HG03139 (cell line): Measurements from ENCODE around the gene VSTM2A.
"Not testable (repeated sequence)": the region's sequence is repeated elsewhere in the genome, so short reads cannot be mapped to it uniquely, and the experiment has no call there.

ENCODE experiments used
- ATAC-seq: cut with Tn5 transposase; IDR thresholded peaks from one replicate; pipeline ENCODE4 v1.9.1; 2021; ENCODE audit not compliant: unreplicated experiment

Gene VSTM2A

DNA sequence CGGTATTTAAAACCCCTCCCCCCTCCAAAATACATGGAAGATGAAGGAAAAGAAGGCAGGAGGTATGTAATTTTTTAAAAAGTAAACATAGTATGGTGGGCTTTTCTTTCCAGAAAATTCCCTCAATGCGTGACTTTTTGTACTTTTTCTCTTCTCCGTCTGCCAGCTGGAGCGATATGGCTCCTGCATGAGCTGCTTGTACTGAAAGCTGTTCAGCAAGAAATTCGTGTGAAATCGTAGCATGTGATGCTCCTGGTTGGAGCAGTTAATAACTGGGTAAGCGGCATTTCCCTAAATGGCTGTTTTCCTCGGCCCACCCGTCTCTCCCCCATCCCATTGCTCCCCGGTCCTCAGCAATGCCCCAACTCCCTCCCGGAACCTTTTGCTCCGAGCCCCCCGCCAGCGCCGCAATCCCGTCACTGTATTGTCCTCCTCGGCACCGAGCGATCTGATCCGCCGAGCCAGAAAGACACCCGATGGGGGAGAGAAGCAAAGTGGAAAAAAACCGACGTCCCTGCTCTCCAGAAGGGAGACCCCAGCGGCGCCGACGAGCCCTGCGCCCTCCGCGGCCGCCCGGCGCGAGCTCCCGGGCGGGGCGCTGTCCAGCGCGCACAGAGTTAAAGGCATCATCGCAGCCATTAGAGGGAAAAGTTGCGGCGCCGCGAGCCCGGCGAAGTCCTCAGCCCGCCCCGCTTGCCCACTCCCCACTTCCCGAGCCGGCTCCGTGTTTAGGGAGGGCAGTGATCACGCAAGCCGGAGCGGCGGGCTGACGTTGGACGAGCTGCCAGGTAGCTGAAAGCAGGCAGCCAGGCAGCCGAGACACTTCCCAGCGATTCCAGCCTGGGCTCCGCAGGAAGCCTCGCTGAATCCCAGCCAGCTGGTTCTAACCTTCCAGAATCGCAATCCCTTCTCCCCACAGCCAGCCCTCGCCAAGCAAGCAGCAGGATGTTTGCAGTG, at the start of gene VSTM2A:
Gene VSTM2A, plus strand, starts transcription at position 707 of the 957 bp plus-strand sequence. CDS start 356 bp downstream, outside the sequence.
- no peak for ATAC-seq

- ATAC-seq, result not testable (repeated sequence)
Observed at GRCh38 chr7:54504531-54504930, 37.6 kb upstream of the VSTM2A start.

DNA sequence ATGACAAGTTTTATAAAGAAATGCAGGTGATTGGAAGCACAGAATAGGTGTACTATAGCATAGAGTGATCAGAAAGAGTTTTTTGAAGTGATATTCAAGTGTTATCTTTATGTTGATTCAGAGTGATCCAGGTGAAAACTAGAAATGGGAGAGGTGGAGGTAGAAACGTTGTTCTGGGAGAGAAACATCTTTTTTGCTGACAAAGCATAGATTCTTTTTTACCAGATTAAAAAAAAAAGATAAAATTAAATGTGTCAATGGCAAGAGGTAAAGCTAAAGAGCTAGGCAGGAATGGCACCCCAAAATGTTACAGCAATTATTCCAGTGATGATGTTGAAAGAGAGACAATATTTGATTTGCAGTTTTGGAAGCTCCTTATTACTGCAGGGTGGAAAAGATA, 12.6 kb upstream of the VSTM2A start:
- no peak for ATAC-seq

GRCh38 chr7:54538122-54538521, 4.1 kb upstream of the VSTM2A start:
- no peak for ATAC-seq

DNA sequence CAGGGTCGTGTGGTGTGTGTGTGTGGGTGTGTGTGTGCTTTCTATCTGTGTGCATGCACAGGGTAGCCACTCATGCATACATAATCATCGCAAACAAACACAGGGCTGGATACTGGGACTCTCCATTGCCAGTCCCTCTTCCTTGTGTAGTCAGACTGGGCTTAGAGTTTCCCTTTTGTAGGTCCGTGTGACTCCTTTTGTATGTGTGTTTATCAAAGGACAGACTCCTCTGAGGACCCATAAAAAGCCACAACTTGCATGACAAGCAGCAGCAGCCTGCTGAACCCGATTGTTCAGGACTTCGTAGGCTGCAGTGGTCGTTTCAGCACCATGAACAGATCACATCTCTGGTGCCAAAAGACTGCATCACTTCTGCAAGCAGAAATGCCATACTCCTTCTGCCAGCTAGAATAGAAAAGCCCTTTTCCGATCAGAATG, 895 bp downstream of the VSTM2A start:
- no peak for ATAC-seq

DNA sequence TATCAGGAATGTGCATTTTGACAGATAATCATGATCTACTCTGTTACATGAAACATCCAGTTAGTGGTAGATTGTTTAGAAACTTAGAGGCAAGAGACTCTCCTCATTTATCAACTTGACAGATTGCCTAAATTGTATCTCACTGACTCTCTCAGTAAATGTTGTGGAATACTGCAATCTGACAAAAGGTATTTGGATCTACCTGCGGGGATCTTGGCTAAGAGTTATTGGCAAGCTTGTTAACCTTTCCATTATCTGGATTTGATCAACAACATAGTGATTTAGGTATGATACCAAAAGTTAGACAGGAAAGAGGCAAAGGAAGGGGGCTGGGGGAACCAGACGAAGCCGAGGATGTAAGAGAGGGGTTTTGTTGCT, 2.0 kb downstream of the VSTM2A start:
- no peak for ATAC-seq

GRCh38 chr7:54544527-54545240, 2.5 kb downstream of the VSTM2A start:
- ATAC-seq, result no peak

- no peak for ATAC-seq
Observed at GRCh38 chr7:54545241-54545563, 3.0 kb downstream of the VSTM2A start.

- ATAC-seq, result no peak
Observed at GRCh38 chr7:54546081-54546985, 4.2 kb downstream of the VSTM2A start.

DNA sequence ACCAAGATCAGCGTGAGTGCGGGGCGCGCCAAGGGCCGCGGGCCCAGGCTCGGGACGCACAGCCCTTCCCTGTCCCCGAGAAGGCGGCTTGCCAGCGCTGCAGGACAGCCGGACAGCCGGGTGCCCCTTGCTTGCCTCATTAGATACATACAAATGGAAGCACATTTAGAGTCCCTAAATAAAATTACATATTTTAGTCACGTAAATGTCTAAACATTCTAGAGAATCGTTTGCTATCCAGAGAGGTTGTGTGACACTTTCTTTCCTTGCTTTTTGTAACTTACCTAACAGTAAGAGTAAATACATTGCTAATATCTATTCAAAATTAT, 4.8 kb downstream of the VSTM2A start:
- no peak for ATAC-seq

DNA sequence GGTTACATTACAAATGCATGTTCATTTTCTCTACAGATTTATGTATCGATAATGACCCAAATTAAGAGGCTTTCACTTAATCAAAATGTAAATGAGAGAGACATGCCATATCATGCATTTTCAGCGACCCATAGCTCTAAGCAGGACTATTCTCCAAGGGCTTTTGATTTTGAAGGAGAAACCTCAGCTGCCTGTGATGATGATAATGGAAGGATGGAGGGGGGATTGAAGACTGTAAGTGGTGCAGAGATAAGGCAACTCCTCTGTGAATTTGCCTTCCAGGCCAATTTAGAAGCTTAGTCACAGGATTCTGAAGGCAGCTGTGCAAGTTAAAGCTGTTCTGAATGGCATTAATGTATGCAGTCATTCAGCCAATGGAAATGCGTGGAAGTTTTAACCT, 8.3 kb downstream of the VSTM2A start:
- no peak for ATAC-seq

- no peak for ATAC-seq
Observed at GRCh38 chr7:54556121-54556520, 13.9 kb downstream of the VSTM2A start.

DNA sequence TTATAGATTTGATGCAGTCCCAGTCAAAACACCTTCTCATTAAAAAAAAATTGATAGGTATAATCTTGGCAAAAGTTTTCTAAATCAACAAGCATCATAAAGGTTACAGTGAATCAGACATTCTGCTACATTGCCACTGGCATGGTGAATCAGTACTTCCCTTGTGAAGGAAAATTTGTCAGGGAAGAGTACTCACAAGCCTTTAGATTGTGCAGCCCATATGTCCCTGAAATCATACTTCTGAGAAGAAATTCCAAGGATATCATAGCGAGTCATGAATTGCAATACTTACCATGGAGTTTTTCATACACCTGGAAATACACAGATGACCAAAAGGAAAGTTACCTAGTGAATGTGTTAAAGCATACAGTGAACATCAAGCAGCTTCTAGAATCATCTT, 17.2 kb downstream of the VSTM2A start:
- no peak for ATAC-seq

DNA sequence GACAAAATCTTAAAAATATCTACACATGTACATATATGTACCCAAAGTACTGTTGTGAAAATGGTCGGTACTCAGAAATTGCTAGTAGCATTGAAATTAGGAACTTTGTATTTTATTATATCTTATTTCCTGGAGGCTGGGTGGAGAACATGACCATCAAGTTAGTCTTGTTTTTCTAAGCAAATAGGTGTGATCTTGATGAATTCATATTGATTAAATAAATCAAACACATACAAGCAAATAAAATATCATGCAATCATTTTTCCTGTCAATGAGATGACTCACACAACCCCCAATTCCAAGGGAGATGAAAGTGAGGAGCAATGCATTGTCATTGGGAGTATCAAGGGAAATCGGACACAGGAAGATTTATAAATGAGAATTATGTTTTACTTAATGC, 18.0 kb downstream of the VSTM2A start:
- ATAC-seq, result no peak

DNA sequence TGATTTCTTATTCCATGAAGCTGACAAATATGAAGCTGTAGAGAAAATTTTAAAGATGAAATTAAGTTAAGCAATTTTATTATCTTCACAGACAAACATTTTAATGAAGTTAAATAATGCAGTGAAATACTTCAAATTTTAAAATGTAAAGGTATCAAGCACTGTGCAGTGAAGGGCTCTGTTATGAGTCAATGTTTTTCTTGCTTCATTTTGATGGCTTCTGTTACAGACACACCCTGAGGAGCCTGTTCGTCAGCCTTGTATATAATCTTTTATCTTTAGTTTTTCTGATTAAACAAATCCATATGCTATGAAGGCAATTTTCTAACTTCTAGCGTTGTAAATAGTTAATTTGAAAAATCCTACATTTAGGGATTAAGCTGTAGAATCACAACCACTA, 18.5 kb downstream of the VSTM2A start:
- ATAC-seq, result no peak

DNA sequence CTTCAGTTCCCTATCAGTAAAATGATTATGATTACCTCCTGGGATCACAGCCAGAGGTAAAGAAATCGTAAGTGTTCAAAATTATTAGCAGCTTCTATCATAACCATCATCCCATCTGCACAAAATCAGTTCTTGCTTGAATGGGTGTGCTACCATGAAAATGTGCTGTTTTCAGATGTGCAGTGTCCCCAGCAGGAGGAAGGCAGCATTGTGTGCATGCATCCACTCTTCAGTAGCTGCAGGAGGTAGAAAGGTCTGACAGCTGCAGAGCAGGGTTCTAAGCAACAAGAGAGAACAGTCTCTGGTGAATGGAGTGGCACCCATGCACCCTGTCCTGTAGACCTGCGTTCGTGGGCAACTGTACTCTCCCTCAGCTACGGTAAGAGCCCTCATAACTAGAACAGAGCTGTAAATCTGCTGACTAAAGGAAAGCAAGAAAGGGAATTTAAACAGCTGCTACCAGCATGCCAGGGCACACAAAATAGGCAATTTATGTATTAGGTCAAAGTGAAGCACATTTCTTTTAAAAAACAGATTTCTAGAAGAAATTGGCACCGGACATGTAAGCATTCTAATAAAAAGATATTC, 21.2 kb downstream of the VSTM2A start:
- no peak for ATAC-seq

DNA sequence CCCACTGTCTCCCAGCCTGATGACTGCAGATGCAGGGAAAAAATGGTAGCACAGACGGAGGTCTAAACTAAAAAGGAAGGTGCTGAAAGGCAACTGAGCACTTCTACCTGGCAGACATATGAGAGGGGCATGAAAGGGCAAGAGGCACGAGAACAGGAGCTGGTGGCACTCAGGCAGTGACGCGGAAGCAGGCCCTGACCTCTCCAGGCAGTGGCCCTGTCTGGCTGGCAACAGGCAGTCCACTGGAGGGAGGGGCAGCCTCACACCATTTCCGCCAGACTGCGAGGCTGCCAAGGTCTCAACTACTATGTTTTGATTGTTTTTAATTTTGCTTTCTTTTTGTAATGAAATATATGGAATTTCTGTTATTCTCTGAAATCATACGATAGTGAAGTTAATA, 23.3 kb downstream of the VSTM2A start:
- ATAC-seq, result no peak

GRCh38 chr7:54581511-54581910, 39.3 kb downstream of the VSTM2A start:
- ATAC-seq, result no peak

GRCh38 chr7:54591404-54592386, 49.5 kb downstream of the VSTM2A start:
- ATAC-seq, result no peak

DNA sequence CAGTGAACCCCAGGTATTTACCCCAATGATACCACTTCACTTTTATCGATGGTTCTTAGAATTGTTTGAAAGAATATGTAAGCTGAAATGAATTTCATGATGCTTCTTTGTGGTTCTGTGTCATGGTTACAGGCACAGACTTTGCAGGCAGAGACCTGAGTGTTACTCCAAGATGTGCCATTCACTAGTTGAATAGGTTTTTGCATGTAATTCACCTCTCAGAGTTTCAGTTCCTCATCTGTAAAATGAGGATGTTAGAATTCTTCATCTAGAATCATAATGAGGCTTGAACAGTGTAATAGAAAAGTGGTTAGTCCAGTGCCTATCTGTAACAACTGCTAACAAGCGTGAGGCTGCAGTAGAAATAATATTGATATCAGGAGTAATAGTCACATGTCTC, 54.6 kb downstream of the VSTM2A start:
- ATAC-seq, result peak; percentile 89
